GM10248 (cell line): ENCODE data around the gene RCOR1.

ENCODE experiments used
- CTCF ChIA-PET: fragments of 300-600 bp; sonication (Branson Sonifier 250); formaldehyde crosslinking; extraction: SDS; loops from one replicate; lab custom pipeline; 2021; ENCODE audit warnings: antibody characterized with exemption; lab: Yijun Ruan, JAX
- POLR2A ChIA-PET: fragments of 350-650 bp; sonication (Branson Sonifier 250); formaldehyde crosslinking; extraction: SDS; loops from one replicate; lab custom pipeline; 2020; ENCODE audit warnings: antibody characterized with exemption; lab: Yijun Ruan, JAX
- DNase-seq: peaks from one replicate; pipeline ENCODE4 v3.0.0; 2012; ENCODE audit errors: extremely low spot score
- CTCF ChIP-seq: IDR thresholded peaks from 2 replicates; pipeline ENCODE4 v1.5.1; 2012; ENCODE audit warnings: mild to moderate bottlenecking, low read depth; ENCODE audit errors: extremely low read depth, missing control alignments, control extremely low read depth

RCOR1 gene

DNA sequence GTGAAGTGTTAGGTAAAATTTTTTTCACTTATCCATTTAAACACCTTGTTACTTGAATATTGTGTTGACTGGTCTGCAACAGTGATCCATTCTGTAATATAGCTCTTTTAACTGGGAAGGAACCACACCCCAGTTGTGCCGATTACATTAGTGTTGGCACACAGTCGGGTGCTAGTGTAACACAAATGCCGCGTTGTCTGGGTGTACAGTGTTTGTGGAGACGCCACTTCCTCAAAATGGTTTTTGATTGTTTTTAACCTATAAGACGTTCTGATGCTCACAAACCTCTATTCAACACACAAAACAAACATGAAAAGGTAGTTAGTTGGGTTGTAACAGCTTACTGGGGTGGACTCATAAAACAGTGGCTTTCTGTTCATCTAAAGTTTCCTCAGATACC lies 136.8 kb downstream of the RCOR1 start:
- CTCF ChIA-PET = interaction anchor here (1.1 to 1.8 kb wide), 3 partner anchors 8 to 35 kb away, joined by 3 to 6 read pairs (median 3); no protein-coding TSS in a partner anchor
- TF ChIP-seq CTCF = no peak
- DNase-seq = no peak
- POLR2A ChIA-PET = no interaction called here

- CTCF ChIA-PET = interaction anchor here (1.1 to 1.8 kb wide), 3 partner anchors 8 to 35 kb away, joined by 3 to 6 read pairs (median 3); no protein-coding TSS in a partner anchor
- DNase-seq = no peak
- POLR2A ChIA-PET = no interaction called here
- TF ChIP-seq CTCF = no peak
Measured at GRCh38 chr14:102729825-102730224, 137.4 kb downstream of the RCOR1 start.

DNA sequence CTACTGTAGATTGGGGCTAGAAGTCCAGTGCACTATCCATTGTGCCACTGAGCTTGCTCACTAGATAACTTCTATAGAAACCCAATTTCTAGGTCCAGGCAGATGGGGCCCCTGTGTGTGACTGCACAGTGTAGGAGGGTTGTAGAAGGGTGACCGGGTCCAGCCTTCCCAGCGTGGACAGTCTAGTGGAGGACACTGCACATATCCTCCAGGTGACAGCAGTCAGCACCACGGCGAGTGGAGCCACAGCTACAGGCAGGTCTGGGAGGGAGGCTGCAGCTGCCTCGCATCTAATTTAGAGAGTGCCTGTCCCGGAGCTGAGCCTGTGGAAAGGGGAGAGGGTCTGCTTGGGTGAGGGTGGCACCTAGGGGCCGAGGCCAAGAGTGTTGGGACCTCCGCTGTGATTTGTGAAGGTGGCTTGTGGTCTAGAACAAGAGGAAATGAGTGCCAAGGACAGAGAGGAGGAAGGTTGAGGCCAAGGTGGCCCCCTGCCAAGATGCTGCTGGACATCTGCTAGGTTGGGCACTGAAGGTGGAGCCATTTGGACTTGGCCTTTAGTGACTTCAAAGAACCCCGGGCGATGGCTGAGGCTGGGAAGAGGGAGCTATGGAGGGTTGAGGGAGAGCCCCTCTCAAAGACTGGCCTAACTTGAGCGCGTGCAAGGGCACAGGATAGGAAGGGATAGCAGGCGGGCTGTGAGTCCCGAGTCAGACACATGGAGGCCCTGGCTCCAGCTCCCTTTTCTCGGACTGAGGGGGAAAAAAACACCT lies 138.8 kb downstream of the RCOR1 start:
- ChIA-PET CTCF (interaction anchor here (0.9 to 2.2 kb wide), 4 partner anchors 9 to 37 kb away, joined by 3 to 11 read pairs (median 6); no protein-coding TSS in a partner anchor), POLR2A (no interaction called here)
- no peak for DNase-seq
- TF ChIP-seq CTCF = no peak

GRCh38 chr14:102731871-102732800 lies 139.7 kb downstream of the RCOR1 start:
- TF ChIP-seq CTCF = no peak
- no peak for DNase-seq
- POLR2A ChIA-PET = interaction anchor here (0.5 kb wide), 1 partner anchor 563 kb away, joined by 3 read pairs; no protein-coding TSS in a partner anchor
- CTCF ChIA-PET = interaction anchor here (0.9 to 2.2 kb wide), 4 partner anchors 10 to 38 kb away, joined by 3 to 11 read pairs (median 6); no protein-coding TSS in a partner anchor

DNA sequence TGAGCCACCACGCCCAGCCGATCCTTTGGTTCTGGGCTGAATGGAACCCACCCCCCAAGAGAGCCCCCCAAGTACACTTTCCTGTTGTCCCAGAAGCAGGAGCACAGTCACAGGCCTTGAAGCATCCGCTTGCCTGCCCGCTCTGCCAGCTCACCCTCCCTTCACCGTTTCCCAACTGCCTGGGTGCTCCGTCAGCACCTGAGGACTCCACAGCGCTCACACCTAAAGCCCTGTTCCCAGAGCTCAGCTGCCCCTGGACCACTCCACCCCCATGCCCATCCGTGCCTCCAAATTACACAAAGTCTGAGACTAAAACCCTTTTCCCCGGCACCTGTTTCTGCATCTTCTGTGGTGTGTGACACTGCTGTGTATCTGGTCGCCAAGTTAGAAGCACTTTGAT lies 140.5 kb downstream of the RCOR1 start:
- ChIA-PET POLR2A (no interaction called here), CTCF (interaction anchor here (2.2 kb wide), 2 partner anchors 11 to 38 kb away, joined by 10 to 11 read pairs; no protein-coding TSS in a partner anchor)
- TF ChIP-seq CTCF = no peak
- DNase-seq = no peak

- CTCF ChIA-PET = interaction anchor here (1.0 kb wide), 1 partner anchor 38 kb away, joined by 3 read pairs; no protein-coding TSS in a partner anchor
- POLR2A ChIA-PET = no interaction called here
- no peak for DNase-seq
- TF ChIP-seq CTCF = no peak
Measured at GRCh38 chr14:102733326-102733725, 140.9 kb downstream of the RCOR1 start.
